HG02970 (cell line): ENCODE results near the gene ATG4A.

ENCODE experiments used
- ATAC-seq: cut with Tn5 transposase; IDR thresholded peaks from one replicate; pipeline ENCODE4 v1.9.1; 2021; ENCODE audit warnings: mild to moderate bottlenecking, moderate library complexity, moderate number of reproducible peaks; ENCODE audit not compliant: unreplicated experiment, low FRiP score

The ATG4A gene

GRCh38 chrX:108091264-108091877, at the start of gene ATG4A, which contains the start of gene PSMD10:
ATG4A (plus strand) TSS chrX:108091778; CDS start chrX:108091827, 49 bp downstream.
PSMD10 (minus strand) TSS chrX:108091542; CDS start chrX:108091520, 22 bp downstream.
- ATAC-seq = peak; percentile 97

GRCh38 chrX:108044554-108045256, 46.9 kb upstream of the ATG4A start, which contains the start of gene VSIG1:
VSIG1 (plus strand) TSS chrX:108045065; CDS start chrX:108045131, 66 bp downstream.
- no peak for ATAC-seq

GRCh38 chrX:108049649-108050048, 41.9 kb upstream of the ATG4A start:
- no peak for ATAC-seq

GRCh38 chrX:108053218-108053617, 38.4 kb upstream of the ATG4A start:
- no peak for ATAC-seq

GRCh38 chrX:108055546-108055945, 36.0 kb upstream of the ATG4A start:
- no peak for ATAC-seq

GRCh38 chrX:108059801-108060200, 31.8 kb upstream of the ATG4A start:
- no peak for ATAC-seq

GRCh38 chrX:108064001-108064400, 27.6 kb upstream of the ATG4A start:
- ATAC-seq = no peak

GRCh38 chrX:108064613-108065012, 27.0 kb upstream of the ATG4A start:
- no peak for ATAC-seq

GRCh38 chrX:108068121-108068520, 23.5 kb upstream of the ATG4A start:
- ATAC-seq = no peak

GRCh38 chrX:108070891-108071290, 20.7 kb upstream of the ATG4A start:
- no peak for ATAC-seq

GRCh38 chrX:108071578-108071977, 20.0 kb upstream of the ATG4A start:
- ATAC-seq = no peak

- no peak for ATAC-seq
Observed at GRCh38 chrX:108072746-108073145, 18.8 kb upstream of the ATG4A start.

GRCh38 chrX:108081110-108081509, 10.5 kb upstream of the ATG4A start:
- no peak for ATAC-seq

- ATAC-seq = no peak
Observed at GRCh38 chrX:108087792-108088191, 3.8 kb upstream of the ATG4A start.

- ATAC-seq = no peak
Observed at GRCh38 chrX:108088511-108088910, 3.1 kb upstream of the ATG4A start.

- ATAC-seq = no peak
Observed at GRCh38 chrX:108090491-108091263, 901 bp upstream of the ATG4A start.

GRCh38 chrX:108091878-108092291, 307 bp downstream of the ATG4A start:
- ATAC-seq = peak; percentile 33

- no peak for ATAC-seq
Observed at GRCh38 chrX:108097380-108097779, 5.8 kb downstream of the ATG4A start.

- ATAC-seq = no peak
Observed at GRCh38 chrX:108105473-108105872, 13.9 kb downstream of the ATG4A start.

GRCh38 chrX:108114541-108114940, 23.0 kb downstream of the ATG4A start:
- ATAC-seq = no peak

GRCh38 chrX:108117988-108118387, 26.4 kb downstream of the ATG4A start:
- no peak for ATAC-seq
